ENCODE measurements around the gene PRKG1.
"Not testable (repeated sequence)": the region's sequence is repeated elsewhere in the genome, so short reads cannot be mapped to it uniquely, and the experiment has no call there.

The PRKG1 gene

DNA sequence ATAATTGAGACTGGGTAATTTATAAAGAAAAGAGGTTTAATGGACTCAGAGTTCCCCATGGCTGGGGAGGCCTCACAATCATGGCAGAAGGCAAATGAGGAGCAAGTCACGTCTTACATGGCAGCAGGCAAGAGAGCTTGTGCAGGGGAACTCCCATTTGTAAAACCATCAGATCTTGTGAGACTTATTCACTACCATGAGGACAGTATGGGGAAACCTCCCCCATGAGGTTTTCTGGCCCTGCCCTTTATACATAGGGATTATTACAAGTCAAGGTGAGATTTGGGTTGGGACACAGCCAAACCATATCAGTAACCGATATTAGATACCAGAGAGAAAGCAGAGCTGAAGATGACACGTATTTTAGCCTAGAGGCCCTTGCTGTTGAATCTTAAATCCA lies 267.5 kb downstream of the PRKG1 start:
- DNase-seq: not testable (repeated sequence)

DNA sequence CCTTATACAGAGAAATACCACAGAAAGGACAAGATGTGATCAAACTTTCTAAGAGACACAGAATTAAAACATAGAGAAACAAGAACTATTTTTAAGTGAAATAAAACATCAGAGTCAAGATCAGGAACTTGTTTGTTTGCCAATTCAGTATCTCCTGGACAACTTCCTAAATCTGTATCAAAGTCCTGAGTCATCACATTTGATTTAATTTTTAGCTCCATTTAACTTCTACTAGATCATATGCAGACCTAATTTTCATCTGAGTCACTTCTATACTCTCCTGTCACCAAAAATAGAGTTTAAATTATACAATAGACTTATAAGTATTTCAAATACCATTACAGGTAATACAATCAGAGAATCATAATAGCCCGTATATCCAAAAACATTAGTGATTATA lies 268.1 kb downstream of the PRKG1 start:
- no peak for DNase-seq

GRCh38 chr10:51343391-51343790 lies 269.1 kb downstream of the PRKG1 start:
- DNase-seq: no peak

DNA sequence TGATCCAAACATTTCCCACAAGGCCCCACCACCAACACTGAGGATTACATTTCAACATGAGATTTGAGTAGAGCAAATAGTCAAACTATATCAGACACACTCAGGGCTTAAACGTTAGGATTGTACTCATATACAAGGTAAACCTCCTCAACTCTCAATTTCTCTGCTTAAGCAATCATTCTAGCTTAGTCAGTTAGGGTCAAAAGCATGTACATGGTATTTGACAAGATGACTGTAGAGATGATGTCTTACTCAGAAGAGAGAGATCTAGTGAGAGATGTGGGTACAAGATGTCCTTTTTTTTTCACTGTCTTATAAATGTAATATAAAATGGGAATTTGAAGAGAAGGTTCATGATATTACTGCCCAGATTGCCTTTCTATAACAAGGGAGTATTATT lies 270.1 kb downstream of the PRKG1 start:
- no peak for DNase-seq

DNA sequence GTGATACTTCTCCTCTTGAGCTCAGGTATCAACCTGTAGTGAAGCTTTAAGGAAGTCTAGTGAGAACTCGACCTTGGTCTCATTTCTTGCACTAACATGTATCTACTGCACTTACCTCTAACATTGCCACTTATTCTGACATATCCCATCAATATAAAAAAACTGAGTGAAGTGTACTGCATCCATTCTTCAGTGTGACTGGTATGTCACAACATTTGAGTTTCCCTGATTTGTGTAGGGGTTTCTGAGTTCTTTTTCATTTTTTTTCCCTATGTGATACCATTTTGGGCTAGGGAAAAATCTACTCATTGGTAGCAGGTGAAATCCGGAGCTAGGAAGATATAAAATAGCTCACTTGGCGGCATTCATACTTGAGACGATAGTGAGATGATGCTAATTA lies 274.3 kb downstream of the PRKG1 start:
- no peak for DNase-seq

DNA sequence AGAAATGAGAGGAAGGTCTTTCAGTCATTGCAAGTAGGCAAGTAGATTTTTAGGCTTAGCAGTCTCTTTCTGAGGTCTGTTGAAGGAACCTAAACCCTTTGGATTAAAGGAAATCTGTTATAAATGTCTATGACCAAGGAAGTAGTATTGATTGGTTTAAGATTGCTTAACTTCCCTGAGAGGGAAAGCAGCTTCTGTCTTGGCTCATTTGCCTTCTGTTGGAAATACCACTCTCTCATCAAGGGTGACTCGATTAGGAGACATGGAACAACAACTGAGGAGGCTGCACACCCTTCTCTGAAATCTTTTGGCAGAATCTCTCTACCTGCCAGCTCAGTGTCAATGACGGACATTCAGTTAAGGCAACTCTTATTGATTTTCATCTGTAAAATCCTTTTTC lies 282.9 kb downstream of the PRKG1 start:
- DNase-seq: no peak

GRCh38 chr10:51358227-51358626 lies 283.9 kb downstream of the PRKG1 start:
- DNase-seq: no peak

DNA sequence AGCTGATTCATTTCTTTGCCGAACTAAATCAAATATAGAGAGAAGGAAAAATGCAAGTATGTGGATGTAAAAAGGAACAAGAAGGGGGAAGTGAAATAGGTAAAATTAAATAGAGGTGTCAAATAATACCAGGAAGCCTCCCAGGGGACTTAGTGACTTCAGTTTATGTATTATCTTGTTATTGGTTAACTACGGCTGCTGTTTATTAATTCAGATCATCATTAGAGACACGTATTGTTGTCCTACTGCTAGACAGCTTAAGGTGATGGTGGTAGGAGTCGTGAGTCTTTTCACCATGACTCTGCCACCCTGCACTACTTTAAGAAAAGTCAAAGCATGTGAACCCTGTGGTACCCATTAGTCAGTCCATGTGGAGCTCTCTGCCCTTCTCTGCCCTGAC lies 289.1 kb downstream of the PRKG1 start:
- no peak for DNase-seq

DNA sequence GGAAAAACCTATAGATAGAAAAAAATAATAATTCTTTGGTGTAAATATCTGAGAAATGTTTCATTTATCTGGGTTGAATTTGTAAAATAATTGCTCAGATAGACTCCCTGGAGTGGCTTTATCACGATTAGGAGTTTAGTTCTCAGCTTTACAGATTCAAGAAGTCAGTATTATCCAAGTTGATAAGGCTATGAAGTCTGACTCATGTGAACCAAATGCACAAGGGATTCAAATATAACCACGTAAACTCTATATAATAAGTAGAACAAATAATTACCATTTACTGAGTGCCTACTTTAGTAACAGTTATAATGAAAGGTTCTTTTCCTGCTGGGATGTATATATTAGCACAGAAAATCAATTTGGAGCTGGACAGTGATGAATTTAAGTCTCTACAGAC lies 290.4 kb downstream of the PRKG1 start:
- no peak for DNase-seq

DNA sequence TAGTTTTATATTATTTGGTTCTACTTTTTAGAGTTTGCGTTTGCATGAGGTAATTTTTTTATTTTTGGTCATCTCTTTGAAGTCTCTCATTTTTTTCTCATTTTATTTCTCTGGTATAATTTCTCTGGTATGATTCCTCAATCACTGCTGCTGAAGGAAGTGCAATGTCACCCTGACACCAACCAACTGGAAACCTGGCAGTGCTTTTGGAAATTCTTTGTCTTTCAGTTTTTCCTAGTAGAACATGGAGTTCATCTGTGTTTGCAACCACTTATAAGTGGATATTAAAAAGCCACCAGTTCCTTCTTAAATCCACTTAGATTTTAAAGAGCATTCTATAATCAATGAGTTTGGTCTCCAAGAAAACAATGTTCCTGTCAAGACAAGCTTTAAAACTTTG lies 291.8 kb downstream of the PRKG1 start:
- no peak for DNase-seq

- no peak for DNase-seq
Measured at GRCh38 chr10:51367127-51367526, 292.8 kb downstream of the PRKG1 start.

DNA sequence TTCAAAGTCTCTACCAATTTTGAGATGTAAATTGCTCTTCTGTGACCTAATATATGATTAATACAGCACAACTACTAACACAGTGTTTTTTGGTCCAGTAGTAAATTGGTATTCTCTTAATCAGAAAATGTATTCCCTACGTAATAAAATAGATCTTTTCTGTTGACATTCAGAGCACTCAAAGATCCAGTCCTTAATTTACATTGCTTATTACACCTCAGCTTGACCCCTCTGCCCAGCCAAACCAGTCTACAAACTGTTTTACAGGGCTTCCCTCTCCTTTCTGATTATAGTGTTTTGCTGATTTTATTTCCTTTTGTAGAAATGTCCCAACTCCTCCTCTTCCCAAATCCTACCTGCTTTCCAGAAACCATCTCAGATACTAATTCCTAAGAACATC lies 293.4 kb downstream of the PRKG1 start:
- no peak for DNase-seq

DNA sequence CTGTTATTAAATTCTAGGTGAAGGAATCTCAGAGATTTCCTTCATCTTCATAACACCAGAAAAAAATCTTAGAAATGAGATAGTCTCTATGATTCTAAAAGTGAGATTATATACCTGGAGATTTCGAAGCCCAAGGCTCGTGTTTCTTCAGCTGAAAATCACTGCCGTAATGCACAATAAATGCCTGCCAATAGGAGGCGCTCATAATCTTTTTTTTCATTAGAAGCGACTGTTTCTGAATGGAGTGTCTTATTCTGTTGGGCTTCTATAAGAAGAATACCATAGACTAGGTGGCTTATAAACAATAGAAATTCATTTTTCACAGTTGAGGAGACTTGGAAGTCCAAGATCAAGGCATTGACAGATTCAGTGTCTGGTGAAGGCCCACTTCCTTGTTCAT lies 294.7 kb downstream of the PRKG1 start:
- no peak for DNase-seq

- DNase-seq: peak; percentile 30
Measured at GRCh38 chr10:51369903-51370302, 295.6 kb downstream of the PRKG1 start.

DNA sequence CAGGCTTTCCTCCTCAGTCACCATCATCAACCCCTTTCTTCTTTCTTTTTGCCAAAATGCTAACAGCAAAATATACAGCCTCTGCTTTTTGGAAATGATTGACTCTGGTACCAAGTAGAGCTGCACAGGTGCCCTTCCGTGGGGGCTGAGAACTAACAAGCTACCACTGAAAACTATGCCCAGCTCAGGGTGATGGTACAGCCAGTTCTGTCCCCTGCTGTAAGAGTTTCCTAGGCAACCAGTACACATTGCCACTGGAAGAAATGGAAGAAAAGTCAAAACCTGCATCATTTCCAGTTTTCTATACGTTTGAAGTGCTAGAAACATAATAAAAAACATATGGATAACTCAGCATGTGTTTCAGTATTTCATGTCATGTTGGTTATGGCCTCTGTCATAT lies 297.5 kb downstream of the PRKG1 start:
- peak; percentile 3 for DNase-seq

- no peak for DNase-seq
Measured at GRCh38 chr10:51375790-51376189, 301.5 kb downstream of the PRKG1 start.

- DNase-seq: no peak
Measured at GRCh38 chr10:51377070-51377931, 303.0 kb downstream of the PRKG1 start.

DNA sequence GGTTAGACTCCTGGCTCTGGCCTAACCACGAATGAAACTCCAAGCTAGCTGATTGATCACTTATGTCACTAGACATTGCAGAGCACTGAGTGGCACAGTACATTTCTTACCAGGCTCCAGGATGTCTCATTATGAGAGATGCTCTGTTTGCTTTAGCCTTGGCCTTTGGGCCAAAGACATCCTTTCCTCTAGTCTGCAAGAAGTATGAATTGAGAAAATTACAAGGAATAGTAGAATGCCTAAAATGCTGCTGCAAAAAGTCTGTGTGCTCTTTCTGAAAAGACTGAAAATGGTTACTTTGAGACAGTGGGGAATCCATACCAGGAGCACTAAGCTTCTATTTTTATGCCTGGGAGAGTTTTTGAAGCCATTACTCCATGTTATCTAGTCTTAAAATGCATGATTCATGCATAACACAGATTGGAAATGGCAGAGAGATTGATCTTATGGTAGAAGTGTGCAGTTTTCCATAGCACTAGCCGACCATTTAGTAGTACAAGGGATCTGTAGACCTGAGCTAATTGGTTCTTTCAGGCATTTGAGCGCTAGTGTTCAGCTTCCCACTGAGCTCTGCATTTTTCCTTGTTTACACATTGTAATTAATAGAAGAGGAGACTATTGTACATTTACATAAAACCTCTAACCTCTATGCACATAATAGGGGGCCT lies 303.8 kb downstream of the PRKG1 start:
- no peak for DNase-seq

DNA sequence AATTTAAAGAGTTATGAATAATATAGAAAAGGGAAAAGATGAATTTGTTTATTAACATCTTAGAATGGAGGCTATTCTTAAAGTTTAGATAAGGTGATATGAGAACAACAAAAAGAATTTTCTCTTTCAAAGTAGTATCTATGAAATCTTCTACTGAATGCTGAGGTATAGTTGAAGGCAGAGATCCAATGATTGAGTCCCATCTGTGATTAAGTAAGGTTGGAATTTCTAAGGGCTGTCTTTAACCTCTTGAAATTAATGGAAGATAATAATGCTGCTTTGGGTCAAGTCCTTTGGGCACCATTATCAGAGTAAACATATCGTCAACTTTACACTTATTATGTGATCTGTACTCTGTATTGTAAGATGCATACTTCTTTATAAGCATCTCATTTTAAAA lies 307.9 kb downstream of the PRKG1 start:
- DNase-seq: no peak

DNA sequence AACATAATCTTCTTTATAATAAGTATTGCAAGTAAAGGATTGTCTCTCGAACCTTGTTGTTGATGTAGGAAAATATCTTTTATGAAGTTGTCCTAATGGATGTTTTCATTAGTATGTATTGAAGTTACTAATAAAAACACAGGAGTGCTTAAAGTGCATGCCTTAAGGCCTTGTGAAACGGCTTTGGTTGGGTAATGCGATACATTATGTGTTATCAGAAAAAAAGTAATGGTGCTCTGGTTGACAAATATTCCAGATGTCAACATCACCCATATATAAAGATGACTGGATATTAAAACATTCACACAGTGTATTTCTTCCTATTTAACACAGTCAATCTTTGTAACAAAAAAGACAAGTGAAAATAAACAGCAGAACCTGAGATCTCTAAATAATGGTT lies 310.7 kb downstream of the PRKG1 start:
- DNase-seq: no peak

GRCh38 chr10:51386248-51386885 lies 312.1 kb downstream of the PRKG1 start:
- no peak for DNase-seq

- DNase-seq: peak; percentile 77
Measured at GRCh38 chr10:51389415-51390321, 315.4 kb downstream of the PRKG1 start.

- DNase-seq: not testable (repeated sequence)
Measured at GRCh38 chr10:51393006-51393405, 318.7 kb downstream of the PRKG1 start.
